Measurements from ENCODE around the gene ANKS1B.

ANKS1B gene

DNA sequence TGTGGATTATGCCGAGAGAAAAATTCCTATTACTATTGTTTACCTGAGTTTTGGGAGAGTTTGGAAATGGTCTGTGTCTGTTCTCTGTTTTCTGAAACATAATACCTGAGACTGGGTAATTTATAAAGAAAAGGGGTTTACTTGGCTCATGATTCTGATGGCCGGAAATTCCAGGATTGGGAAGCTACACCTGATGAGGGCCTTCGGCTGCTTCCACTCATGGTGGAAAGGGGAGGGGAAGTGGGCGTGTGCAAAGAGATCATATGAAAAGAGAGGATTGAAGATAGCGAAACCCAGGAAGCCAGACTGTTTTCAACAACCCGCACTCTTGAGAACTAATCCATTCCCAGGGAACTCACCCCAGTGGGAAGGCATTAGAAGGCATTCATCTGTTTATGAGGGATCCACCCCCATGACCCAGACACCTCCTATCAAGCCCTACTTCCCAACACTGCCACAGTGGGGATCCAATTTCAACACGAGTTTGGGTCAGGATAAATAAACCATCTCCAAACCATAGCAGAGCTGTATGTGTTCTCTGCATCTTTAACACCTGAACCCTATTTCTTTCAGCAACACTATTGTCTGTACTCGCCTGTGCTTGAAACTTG is 1288.6 kb downstream of the ANKS1B start:
- no peak for DNase-seq

GRCh38 chr12:98691351-98691750 is 1293.4 kb downstream of the ANKS1B start:
- DNase-seq = no peak

DNA sequence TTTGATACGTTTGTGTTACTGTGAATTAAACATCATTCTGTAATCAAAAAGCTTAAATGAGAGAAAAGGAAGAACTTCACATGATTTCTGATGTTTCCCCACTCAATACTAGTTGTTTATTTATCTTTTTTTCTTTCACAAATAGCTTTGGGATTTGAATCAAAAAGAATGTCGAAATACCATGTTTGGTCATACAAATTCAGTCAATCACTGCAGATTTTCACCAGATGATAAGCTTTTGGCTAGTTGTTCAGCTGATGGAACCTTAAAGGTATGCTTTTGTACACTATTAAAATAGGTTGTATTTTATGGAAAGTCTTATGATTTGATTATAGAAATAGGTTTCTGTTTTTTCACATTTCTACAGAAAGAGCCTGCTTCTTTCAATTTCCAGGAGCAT is 1298.1 kb downstream of the ANKS1B start:
- no peak for DNase-seq

All from fibroblast of skin of right quadriceps (primary cell).